ENCODE results near the gene ATP6AP2.

Gene ATP6AP2

GRCh38 chrX:40625294-40625693 is 44.5 kb downstream of the ATP6AP2 start:
- H3K27ac ChIP-seq (ENCODE audit: low read length), result no peak overlapping the region
- peaks cover 14% of the 10 kb centered on the region for H3K36me3 ChIP-seq (replicated peaks; ENCODE audit: low read depth, low read length)
- H3K79me2 ChIP-seq (ENCODE audit: low read length), result no peaks in the 10 kb centered on the region
- no peaks in the 10 kb centered on the region for H3K4me1 ChIP-seq (ENCODE audit: low read length)
- no peak overlapping the region for H3K4me3 ChIP-seq (ENCODE audit: low read length)
- H3K4me2 ChIP-seq (ENCODE audit: low read length), result no peak overlapping the region
- no peaks in the 10 kb centered on the region for H4K20me1 ChIP-seq (ENCODE audit: insufficient read depth, low read length)
- TF ChIP-seq CTCF (IDR thresholded peaks at IDR 0.05; ENCODE audit: low read depth, low read length) (no peak), EZH2phosphoT487 (IDR thresholded peaks at IDR 0.05; ENCODE audit: low read depth) (no peak)
- H3K9me3 ChIP-seq (ENCODE audit: insufficient read depth, low read length), result no peaks in the 10 kb centered on the region
- H2AFZ ChIP-seq (ENCODE audit: low read depth, low read length), result no peak overlapping the region
- H3K9ac ChIP-seq (ENCODE audit: low read length), result no peak overlapping the region
- H3K27me3 ChIP-seq (ENCODE audit: low read depth, low read length), result no peaks in the 10 kb centered on the region

- Histone ChIP-seq H3K27me3 (ENCODE audit: low read depth, low read length) (no peaks in the 10 kb centered on the region), H4K20me1 (ENCODE audit: insufficient read depth, low read length) (0 out of 2 replicates have a peak, but pooled peaks cover 12% of the 10 kb centered on the region), H3K4me1 (ENCODE audit: low read length) (peaks cover 16% of the 10 kb centered on the region), H3K27ac (ENCODE audit: low read length) (no peak overlapping the region), H3K9me3 (ENCODE audit: insufficient read depth, low read length) (no peaks in the 10 kb centered on the region), H3K9ac (ENCODE audit: low read length) (no peak overlapping the region), H3K79me2 (ENCODE audit: low read length) (no peaks in the 10 kb centered on the region), H2AFZ (ENCODE audit: low read depth, low read length) (no peak overlapping the region), H3K36me3 (replicated peaks; ENCODE audit: low read depth, low read length) (peaks cover 34% of the 10 kb centered on the region), H3K4me3 (ENCODE audit: low read length) (no peak overlapping the region), H3K4me2 (ENCODE audit: low read length) (no peak overlapping the region)
- no peak for TF ChIP-seq CTCF (IDR thresholded peaks at IDR 0.05; ENCODE audit: low read depth, low read length)
- TF ChIP-seq EZH2phosphoT487 (IDR thresholded peaks at IDR 0.05; ENCODE audit: low read depth), result no peak
Measured at GRCh38 chrX:40628506-40628905, 47.7 kb downstream of the ATP6AP2 start.

- Histone ChIP-seq H4K20me1 (ENCODE audit: insufficient read depth, low read length) (0 out of 2 replicates have a peak, but pooled peaks cover 13% of the 10 kb centered on the region), H2AFZ (ENCODE audit: low read depth, low read length) (no peak overlapping the region), H3K27me3 (ENCODE audit: low read depth, low read length) (no peaks in the 10 kb centered on the region), H3K4me1 (ENCODE audit: low read length) (peaks cover 19% of the 10 kb centered on the region), H3K27ac (ENCODE audit: low read length) (no peak overlapping the region), H3K36me3 (replicated peaks; ENCODE audit: low read depth, low read length) (peaks cover 67% of the 10 kb centered on the region), H3K4me3 (ENCODE audit: low read length) (no peak overlapping the region), H3K79me2 (ENCODE audit: low read length) (no peaks in the 10 kb centered on the region), H3K9ac (ENCODE audit: low read length) (no peak overlapping the region), H3K4me2 (ENCODE audit: low read length) (no peak overlapping the region), H3K9me3 (ENCODE audit: insufficient read depth, low read length) (no peaks in the 10 kb centered on the region)
- TF ChIP-seq EZH2phosphoT487 (IDR thresholded peaks at IDR 0.05; ENCODE audit: low read depth) (no peak), CTCF (IDR thresholded peaks at IDR 0.05; ENCODE audit: low read depth, low read length) (no peak)
Measured at GRCh38 chrX:40632199-40632598, 51.4 kb downstream of the ATP6AP2 start.

- Histone ChIP-seq H3K4me2 (ENCODE audit: low read length) (no peak overlapping the region), H3K36me3 (replicated peaks; ENCODE audit: low read depth, low read length) (peaks cover 54% of the 10 kb centered on the region), H3K27me3 (ENCODE audit: low read depth, low read length) (no peaks in the 10 kb centered on the region), H3K79me2 (ENCODE audit: low read length) (peaks cover 31% of the 10 kb centered on the region), H3K4me1 (ENCODE audit: low read length) (peaks cover 16% of the 10 kb centered on the region), H3K9me3 (ENCODE audit: insufficient read depth, low read length) (no peaks in the 10 kb centered on the region), H4K20me1 (ENCODE audit: insufficient read depth, low read length) (peaks cover 32% of the 10 kb centered on the region), H3K4me3 (ENCODE audit: low read length) (no peak overlapping the region), H2AFZ (ENCODE audit: low read depth, low read length) (no peak overlapping the region), H3K9ac (ENCODE audit: low read length) (no peak overlapping the region), H3K27ac (ENCODE audit: low read length) (no peak overlapping the region)
- TF ChIP-seq CTCF (IDR thresholded peaks at IDR 0.05; ENCODE audit: low read depth, low read length) (no peak), EZH2phosphoT487 (IDR thresholded peaks at IDR 0.05; ENCODE audit: low read depth) (no peak)
Measured at GRCh38 chrX:40637687-40638086, 56.9 kb downstream of the ATP6AP2 start.
